HG03558 (cell line): ENCODE data around the gene HLA-DOB.
"Not testable (repeated sequence)": the region's sequence is repeated elsewhere in the genome, so short reads cannot be mapped to it uniquely, and the experiment has no call there.

Experiments
- ATAC-seq: cut with Tn5 transposase; IDR thresholded peaks from one replicate; pipeline ENCODE4 v1.9.1; 2021; ENCODE audit warnings: moderate number of reproducible peaks; ENCODE audit not compliant: unreplicated experiment; ENCODE audit errors: extremely low read depth

Gene HLA-DOB

GRCh38 chr6:32815996-32816395, 806 bp downstream of the HLA-DOB start:
- no peak for ATAC-seq

DNA sequence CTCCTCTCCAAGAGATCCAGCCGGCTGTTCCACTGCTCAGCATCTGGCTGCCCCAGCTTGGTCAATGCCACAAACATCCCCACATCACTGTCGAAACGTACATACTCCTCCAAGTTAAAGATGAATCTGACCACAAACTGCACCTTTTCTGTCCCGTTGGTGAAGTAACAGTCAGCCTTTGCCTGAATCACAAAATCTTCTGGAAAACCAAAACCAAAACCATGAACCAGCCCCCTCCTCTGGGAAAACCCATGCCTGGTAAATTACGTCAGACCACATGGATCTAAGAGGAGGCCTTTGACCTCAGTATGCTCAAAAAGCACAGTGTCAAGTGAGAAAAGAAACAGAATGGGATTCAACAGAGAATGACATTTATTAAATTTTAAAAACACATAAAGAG, 1.7 kb downstream of the HLA-DOB start:
- no peak for ATAC-seq

GRCh38 chr6:32814145-32814544, 2.7 kb downstream of the HLA-DOB start:
- no peak for ATAC-seq

GRCh38 chr6:32809171-32809570, 7.6 kb downstream of the HLA-DOB start:
- ATAC-seq = no peak

GRCh38 chr6:32807020-32807580, 9.7 kb downstream of the HLA-DOB start:
- ATAC-seq = no peak

DNA sequence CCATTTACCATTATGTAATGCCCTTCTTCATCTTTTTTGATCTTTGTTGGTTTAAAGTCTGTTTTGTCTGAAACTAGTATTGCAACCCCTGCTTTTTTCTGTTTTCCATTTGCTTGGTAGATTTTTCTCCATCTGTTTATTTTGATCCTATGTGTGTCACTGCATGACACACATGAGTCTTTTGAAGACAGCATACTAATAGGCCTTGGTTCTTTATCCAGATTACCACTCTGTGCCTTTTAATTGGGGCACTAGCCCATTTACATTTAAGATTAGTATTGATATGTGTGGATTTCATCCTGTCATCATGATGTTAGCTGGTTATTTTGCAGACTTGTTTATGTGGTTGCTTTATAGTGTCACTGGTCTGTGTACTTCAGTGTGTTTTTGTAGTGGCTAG, 11.4 kb downstream of the HLA-DOB start:
- not testable (repeated sequence) for ATAC-seq

- ATAC-seq = no peak
Observed at GRCh38 chr6:32803416-32803815, 13.4 kb downstream of the HLA-DOB start.

DNA sequence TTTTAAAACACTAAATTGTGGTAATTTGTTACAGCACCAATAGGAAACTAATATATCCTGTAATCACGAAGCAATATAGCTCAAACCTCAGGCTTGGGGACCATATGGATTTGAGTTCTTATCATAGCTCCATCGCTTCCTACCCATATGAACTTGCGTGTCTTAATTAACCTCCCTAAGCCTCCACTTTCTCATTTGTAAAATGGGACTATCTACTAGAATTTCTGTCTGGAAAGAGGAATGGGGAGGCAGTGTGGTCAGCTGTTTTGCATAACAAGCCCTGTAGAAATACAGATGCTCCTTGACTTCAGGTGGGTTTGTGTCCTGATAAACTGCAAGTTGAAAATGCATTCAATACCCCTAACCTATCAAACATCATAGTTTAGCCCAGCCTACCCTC, 17.1 kb downstream of the HLA-DOB start:
- no peak for ATAC-seq

DNA sequence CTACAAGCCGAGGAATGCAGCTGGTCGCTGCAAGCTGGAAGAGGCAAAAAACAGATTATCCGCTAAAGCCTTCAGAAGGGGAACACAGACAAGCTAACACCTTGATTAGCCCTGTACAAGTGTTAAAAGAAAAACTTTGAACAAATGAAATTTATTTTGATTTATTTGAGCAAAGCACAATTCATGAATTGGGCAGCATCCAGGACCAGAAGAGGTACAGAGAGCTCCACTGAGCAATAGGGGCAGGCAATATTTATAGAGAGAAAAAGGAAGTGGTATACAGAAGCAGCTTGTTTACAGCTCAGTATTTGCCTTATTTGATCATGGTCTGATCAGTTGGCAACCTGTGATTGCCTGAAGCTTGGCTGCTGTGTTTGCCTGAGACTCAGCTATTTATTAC, 17.6 kb downstream of the HLA-DOB start:
- no peak for ATAC-seq

- ATAC-seq = no peak
Observed at GRCh38 chr6:32796848-32797776, 19.7 kb downstream of the HLA-DOB start.

DNA sequence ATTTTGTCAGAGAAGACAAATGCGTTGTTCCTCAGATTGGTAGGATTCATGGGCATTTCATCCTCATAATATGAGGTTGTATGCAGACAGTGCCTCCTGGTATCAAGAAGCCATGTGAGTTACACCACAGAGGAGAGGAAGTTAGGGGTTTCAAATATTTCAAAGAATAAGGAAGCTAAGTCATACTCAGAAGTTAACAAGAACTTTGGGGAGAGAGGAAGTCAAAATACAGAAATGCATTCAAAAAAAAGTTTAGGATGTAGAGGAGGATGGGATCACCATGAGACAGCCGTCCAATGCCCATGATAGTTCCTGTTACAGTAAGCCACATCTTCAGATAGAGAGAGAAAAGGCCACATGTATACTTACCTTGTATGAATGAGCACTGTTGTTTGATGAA, 22.3 kb downstream of the HLA-DOB start:
- ATAC-seq = no peak

DNA sequence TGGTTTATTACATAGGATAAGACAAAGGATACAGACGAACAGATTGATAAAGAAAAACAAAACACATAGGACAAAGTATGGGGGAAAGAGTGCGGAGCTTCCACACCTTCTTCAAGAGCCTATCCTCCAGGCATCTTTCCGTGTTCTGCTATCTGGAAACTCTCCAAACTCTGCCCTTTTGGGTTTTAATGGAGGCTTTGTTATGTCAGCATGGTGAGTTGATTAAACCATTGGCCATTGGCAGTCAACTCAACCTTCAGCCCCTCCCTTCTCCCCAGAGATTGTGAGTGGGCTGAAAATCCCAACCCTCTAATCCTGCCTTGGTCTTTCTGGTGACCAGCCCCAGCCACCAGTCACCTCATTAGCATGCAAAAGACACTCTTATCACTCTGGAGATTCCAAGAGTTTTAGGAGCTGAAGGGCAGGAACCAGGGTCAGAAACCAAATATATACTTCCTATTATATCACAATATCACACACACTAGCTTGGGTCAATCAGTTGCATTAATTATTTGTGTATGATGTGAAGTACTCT, 23.8 kb downstream of the HLA-DOB start:
- ATAC-seq = no peak

DNA sequence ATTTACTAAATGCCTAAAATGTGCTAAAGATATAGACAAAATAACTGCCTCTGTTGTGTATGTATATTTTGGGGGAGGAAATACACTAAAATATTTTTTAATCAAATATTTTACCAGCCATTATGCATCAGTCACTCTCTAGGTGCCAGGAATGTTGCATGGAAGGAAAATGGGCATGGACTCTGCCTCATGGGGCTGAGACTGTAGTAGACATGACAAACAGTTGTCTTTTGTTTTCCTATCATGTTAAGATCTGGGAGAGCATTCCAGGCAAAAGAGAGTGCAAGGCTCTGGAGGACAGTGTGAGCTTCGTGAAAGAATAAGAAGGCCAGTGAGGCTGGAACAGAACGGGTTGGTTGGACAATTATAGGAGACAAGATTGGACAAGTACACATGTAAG, 26.5 kb downstream of the HLA-DOB start:
- ATAC-seq = no peak

- no peak for ATAC-seq
Observed at GRCh38 chr6:32785781-32786533, 30.8 kb downstream of the HLA-DOB start.

DNA sequence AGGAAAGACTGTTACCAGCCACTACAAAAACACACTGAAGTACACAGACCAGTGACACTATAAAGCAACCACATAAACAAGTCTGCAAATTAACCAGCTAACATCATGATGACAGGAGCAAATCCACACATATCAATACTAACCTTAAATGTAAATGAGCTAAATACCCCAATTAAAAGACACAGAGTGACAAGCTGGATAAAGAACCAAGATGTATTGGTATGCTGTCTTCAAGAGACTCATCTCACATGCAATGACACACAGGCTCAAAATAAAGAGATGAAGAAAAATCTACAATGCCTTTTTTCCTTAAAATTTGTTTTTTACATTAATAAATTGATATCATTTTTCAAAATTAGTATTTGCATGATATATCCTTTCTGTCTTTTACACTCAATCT, 33.9 kb downstream of the HLA-DOB start:
- ATAC-seq = not testable (repeated sequence)

DNA sequence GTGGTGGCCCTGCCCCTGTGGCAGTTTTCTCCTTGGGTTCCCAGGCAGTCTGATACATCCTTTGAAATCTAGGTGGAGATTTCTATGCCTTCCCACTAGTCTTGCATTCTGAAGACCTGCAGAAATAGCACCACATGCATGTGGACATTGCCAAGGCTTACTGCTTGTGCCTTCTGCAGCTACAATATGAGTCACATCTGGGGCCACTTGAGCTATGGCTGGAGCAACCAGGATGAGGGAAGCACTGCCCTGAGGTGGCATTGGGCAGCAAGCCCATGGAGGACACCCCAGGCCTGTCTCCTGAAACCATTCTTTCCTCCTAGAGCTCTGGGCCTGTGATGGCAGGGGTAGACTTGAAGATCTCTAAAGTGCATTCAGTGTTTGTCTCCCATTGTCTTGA, 37.8 kb downstream of the HLA-DOB start:
- no peak for ATAC-seq

DNA sequence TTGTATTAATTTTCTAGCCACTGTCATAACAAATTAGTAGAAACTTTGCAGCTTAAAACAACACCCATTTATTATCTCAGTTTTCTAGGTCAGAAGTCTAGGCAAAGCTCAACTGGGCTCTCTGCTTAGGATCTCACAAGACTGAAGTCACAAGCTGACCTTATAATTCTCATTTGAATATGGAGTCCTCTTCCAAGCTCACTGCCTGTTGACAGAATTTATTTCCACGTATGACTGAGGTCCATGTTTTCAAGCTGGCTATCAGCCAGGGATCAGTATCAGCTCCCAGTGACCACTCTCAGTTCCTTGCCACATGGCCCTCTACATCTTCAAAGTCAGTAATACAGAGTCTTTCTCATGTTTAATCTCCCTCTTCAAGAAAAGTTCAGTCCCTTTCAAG, 41.7 kb downstream of the HLA-DOB start:
- no peak for ATAC-seq

GRCh38 chr6:32774426-32774825, 42.4 kb downstream of the HLA-DOB start:
- no peak for ATAC-seq

GRCh38 chr6:32772656-32773055, 44.1 kb downstream of the HLA-DOB start:
- ATAC-seq = no peak

DNA sequence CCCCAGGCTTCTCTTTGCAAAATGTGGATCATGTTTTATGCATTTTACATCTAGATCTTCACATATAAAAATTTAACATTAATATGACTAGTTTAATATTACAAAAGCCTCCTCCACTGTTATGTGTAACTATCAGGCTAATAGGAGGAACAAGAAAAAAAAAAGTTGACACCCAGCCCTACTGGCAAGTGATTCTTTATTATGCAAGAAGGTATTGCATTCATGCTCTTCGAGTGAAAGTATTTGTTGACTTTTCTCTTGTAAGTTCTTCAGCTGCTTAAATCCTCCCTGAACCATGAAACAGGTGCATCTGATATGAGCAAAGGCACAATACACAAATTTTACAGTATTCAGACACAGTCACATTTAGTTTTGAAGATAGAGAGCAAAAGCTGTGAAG, 52.8 kb downstream of the HLA-DOB start:
- no peak for ATAC-seq

GRCh38 chr6:32763421-32763820, 53.4 kb downstream of the HLA-DOB start, which contains the start of gene HLA-DQB2:
TSS of gene HLA-DQB2 (minus strand) at chr6:32763532. CDS start at chr6:32763470, 62 bp downstream.
- ATAC-seq = no peak
